ENCODE measurements around the gene MRAP2. TPM values are rescaled to one million over a fixed set of nuclear protein-coding genes. Genes with fewer than 3 reads are reported as not detected.

MRAP2 gene
- total RNA-seq, 1 donor from 2014 or later: 0.72 TPM

GRCh38 chr6:84001119-84001518 lies 32.5 kb upstream of the MRAP2 start:
- ATAC-seq: no peak
- no peak for DNase-seq
- Histone ChIP-seq H3K4me3 (no peak overlapping the region), H3K27ac (no peak overlapping the region), H3K4me1 (no peaks in the 10 kb centered on the region), H3K36me3 (no peaks in the 10 kb centered on the region), H3K27me3 (no peaks in the 10 kb centered on the region), H3K9me3 (no peaks in the 10 kb centered on the region)
- TF ChIP-seq, protein P1, sequence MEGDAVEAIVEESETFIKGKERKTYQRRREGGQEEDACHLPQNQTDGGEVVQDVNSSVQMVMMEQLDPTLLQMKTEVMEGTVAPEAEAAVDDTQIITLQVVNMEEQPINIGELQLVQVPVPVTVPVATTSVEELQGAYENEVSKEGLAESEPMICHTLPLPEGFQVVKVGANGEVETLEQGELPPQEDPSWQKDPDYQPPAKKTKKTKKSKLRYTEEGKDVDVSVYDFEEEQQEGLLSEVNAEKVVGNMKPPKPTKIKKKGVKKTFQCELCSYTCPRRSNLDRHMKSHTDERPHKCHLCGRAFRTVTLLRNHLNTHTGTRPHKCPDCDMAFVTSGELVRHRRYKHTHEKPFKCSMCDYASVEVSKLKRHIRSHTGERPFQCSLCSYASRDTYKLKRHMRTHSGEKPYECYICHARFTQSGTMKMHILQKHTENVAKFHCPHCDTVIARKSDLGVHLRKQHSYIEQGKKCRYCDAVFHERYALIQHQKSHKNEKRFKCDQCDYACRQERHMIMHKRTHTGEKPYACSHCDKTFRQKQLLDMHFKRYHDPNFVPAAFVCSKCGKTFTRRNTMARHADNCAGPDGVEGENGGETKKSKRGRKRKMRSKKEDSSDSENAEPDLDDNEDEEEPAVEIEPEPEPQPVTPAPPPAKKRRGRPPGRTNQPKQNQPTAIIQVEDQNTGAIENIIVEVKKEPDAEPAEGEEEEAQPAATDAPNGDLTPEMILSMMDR (IDR thresholded peaks at IDR 0.05): no peak
- intact Hi-C loops (cut with DNase I): no loop called here

- H3K27ac ChIP-seq: no peak overlapping the region
- H3K27me3 ChIP-seq: no peaks in the 10 kb centered on the region
- intact Hi-C loops (cut with DNase I): no loop called here
- no peak overlapping the region for H3K4me3 ChIP-seq
- H3K4me1 ChIP-seq: no peaks in the 10 kb centered on the region
- TF ChIP-seq, protein P1 (IDR thresholded peaks at IDR 0.05): no peak
- H3K9me3 ChIP-seq: no peaks in the 10 kb centered on the region
- DNase-seq (no peak), ATAC-seq (no peak)
- no peaks in the 10 kb centered on the region for H3K36me3 ChIP-seq
These were observed 31.3 kb upstream of the MRAP2 start for GRCh38 chr6:84002226-84002625.

DNA sequence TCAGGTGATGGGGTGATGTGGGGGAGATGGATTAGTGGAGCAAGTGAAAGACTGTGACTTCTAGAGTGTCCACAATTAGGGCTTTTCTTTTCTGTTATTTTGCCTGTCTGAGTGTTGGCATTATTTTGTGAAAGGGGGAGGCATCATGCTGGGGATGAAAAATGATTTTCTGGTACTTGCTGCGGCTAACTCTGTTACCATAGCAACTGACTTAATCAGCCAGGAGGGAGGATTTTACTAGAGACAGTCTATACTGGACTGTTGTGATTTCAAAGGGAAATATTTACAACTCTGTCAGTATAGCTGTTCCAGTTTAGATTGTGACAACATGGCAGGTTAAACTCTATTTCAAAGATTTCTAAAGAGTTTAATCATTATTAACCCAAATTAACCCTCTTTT lies 30.4 kb upstream of the MRAP2 start:
- DNase-seq: no peak
- H3K36me3 ChIP-seq: no peaks in the 10 kb centered on the region
- TF ChIP-seq, protein P1 (IDR thresholded peaks at IDR 0.05): no peak
- no peak overlapping the region for H3K4me3 ChIP-seq
- H3K27ac ChIP-seq: no peak overlapping the region
- H3K27me3 ChIP-seq: no peaks in the 10 kb centered on the region
- no peak for ATAC-seq
- H3K9me3 ChIP-seq: no peaks in the 10 kb centered on the region
- intact Hi-C loops (cut with DNase I): no loop called here
- no peaks in the 10 kb centered on the region for H3K4me1 ChIP-seq

DNA sequence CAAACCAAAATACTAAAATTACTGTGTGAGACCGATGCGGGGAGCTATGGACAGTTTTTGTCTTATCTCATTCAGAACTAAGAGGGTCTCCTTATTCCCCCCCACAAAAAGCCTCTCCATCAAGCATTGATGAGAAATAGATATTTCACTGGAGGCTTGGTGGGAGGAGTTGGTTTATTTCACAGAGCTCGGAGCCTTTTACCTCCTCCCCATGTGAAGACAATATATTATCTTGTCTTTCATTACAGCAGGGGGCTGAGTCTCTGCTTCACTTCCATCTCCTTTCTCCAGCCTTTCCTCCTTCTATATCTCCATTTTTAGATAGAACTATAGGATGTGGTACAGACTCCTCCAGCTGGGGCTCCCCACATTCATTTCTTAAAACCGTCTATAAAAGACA lies 29.9 kb upstream of the MRAP2 start:
- ATAC-seq: no peak
- no peak for DNase-seq
- Histone ChIP-seq H3K36me3 (no peaks in the 10 kb centered on the region), H3K27me3 (no peaks in the 10 kb centered on the region), H3K4me1 (no peaks in the 10 kb centered on the region), H3K9me3 (no peaks in the 10 kb centered on the region), H3K4me3 (no peak overlapping the region), H3K27ac (no peak overlapping the region)
- intact Hi-C loops (cut with DNase I): no loop called here
- TF ChIP-seq, protein P1 (IDR thresholded peaks at IDR 0.05): no peak

DNA sequence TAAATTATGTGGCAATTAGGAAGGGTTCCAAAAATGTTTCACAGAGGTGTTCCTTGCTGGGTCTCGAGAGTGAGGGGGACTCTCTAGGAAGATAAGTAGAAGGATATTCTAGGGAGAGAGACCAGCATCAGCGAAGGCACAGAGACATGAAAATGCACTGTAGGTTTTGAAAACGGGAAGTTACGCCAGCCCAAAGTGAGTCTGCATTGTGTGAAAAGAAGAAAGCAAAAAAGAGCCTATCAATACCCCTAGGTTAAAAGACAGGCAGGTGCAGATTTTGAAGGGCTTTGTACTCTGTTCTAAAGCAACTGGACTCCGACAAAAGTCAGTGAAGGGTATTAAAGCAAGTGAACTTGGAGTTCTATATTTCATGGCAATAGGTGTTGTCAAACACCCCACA lies 25.7 kb upstream of the MRAP2 start:
- ATAC-seq (no peak), DNase-seq (no peak)
- Histone ChIP-seq H3K27ac (no peak overlapping the region), H3K27me3 (no peaks in the 10 kb centered on the region), H3K4me1 (no peaks in the 10 kb centered on the region), H3K9me3 (no peaks in the 10 kb centered on the region), H3K36me3 (no peaks in the 10 kb centered on the region), H3K4me3 (no peak overlapping the region)
- intact Hi-C loops (cut with DNase I): no loop called here
- TF ChIP-seq, protein P1 (IDR thresholded peaks at IDR 0.05): no peak

- intact Hi-C loops (cut with DNase I): no loop called here
- no peaks in the 10 kb centered on the region for H3K9me3 ChIP-seq
- ATAC-seq (no peak), DNase-seq (no peak)
- no peak overlapping the region for H3K27ac ChIP-seq
- no peaks in the 10 kb centered on the region for H3K27me3 ChIP-seq
- no peak overlapping the region for H3K4me3 ChIP-seq
- TF ChIP-seq, protein P1 (IDR thresholded peaks at IDR 0.05): no peak
- no peaks in the 10 kb centered on the region for H3K4me1 ChIP-seq
- H3K36me3 ChIP-seq: no peaks in the 10 kb centered on the region
These were observed 20.2 kb upstream of the MRAP2 start for GRCh38 chr6:84013354-84013753.

Measured in upper lobe of right lung (tissue), 1 donor.